ENCODE data around the gene PYCR2.
"Not testable (repeated sequence)": the region's sequence is repeated elsewhere in the genome, so short reads cannot be mapped to it uniquely, and the experiment has no call there.

Gene PYCR2

DNA sequence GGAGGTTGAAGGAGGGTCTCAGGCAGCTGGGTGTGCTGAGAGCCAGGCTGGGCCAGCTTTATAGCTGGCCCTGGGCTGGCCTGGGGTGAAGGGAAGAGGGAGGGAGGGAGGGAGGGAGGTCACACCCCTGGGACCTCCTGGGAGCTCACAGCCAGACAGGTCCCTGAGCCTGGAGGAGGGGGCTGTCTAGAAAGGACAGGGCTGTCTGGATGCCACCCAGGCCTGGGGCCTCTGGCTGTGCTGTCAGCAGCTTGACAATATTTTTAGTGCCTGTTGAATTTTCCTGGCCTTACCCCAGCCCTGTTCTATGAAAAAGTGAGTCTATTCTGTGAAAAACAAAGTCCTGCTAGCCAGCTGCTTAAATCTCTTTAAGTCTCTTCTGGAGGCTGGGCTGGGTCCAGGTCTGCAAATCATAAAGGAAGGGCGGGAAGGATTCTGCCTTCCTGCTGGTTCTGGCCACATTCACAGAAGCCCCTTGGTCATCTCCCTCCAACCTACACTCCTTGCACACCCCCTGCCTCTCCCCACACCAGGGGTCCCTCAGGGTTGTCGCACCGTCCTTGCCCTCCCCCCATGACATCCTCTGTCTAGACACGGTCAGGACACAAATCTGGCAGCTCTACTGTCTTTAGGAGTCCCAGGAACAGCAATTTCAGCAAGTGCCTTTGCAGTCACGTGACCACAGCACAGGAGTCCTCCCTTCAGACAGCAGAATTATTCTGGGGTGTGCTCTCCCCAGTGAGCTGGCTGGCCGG, 17.3 kb upstream of the PYCR2 start, which contains the start of gene LEFTY2:
Gene LEFTY2 (minus strand): TSS at position 34 of the 755 bp plus-strand sequence. CDS start 80 bp downstream, outside the sequence.
- no peak for DNase-seq

GRCh38 chr1:225940385-225941151, 16.5 kb upstream of the PYCR2 start:
- DNase-seq, result no peak

DNA sequence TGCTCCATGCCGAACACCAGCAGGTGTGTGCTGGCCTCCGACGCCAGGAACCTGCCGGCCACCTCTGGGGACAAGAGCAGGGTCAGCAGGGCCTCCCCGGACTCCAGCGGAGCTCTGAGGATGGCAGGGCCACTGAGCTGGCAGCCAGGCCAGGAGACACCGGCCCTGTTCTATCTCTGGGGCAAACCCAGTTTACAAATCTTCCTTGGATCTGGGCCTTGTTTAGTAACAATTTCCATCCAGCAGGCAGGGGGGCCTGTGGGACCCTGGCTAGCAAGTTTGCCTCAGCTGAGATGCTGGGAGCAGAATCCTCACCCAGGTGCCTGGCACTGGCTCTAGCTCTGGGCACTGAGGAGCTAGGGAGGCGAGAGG, 15.9 kb upstream of the PYCR2 start:
- DNase-seq, result not testable (repeated sequence)

GRCh38 chr1:225939097-225939938, 15.3 kb upstream of the PYCR2 start:
- not testable (repeated sequence) for DNase-seq

- no peak for DNase-seq
Measured at GRCh38 chr1:225937048-225937968, 13.3 kb upstream of the PYCR2 start.

DNA sequence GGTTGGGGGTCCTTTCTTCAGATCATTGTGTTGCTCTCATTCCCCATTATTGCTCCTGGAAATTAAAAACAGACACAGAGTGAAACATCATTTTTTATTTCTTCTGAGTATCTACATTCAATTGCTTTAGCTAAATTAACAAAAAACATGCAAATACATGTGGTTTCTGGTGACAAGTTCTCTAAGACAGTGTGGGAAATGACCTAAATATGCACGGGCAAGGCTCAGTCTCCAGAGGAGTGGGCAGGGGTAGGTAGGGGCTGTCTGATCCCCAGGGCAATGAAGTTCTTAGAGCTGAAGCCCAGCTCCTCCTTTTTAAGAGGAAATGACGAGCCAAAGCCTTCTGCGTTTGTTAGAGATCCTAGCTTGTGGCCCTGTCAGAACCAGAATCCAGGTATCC, 12.5 kb upstream of the PYCR2 start:
- DNase-seq, result no peak

GRCh38 chr1:225936086-225936485, 12.0 kb upstream of the PYCR2 start:
- not testable (repeated sequence) for DNase-seq

DNA sequence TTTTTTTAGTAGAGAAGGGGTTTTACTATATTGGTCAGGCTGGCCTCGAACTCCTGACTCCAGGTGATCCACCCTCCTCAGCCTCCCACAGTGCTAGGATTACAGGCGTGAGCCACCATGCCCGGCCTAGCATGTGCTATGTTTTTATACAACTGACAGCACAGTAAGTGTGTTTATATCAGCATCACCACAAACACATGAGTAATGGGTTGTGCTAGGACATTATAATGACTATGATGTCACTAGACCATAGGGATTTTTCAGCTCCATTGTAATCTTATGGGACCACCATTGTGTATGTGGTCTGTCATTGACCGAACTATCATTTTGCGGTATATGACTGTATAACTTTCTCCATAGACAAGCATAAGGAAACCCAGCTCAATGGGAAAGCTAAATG, 10.7 kb upstream of the PYCR2 start:
- no peak for DNase-seq

- no peak for DNase-seq
Measured at GRCh38 chr1:225933072-225933471, 9.0 kb upstream of the PYCR2 start.

- DNase-seq, result no peak
Measured at GRCh38 chr1:225931270-225932136, 7.5 kb upstream of the PYCR2 start.

DNA sequence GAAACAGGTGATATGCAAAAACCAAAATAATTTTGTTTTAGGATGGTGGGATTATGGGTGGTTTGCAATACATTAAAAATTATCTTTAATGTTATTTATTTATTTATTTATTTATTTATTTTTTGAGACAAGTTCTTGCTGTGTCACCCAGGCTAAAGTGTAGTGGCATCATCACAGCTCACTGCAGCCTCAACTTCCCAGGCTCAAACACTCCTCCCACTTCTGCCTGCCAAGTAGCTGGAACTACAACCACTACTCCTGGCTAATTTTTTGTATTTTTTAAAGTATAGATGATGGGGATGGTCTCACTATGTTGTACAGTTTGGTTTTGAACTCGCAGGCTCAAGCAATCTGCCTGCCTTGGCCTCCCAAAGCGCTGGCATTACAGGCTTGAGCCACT, 6.5 kb upstream of the PYCR2 start:
- no peak for DNase-seq

DNA sequence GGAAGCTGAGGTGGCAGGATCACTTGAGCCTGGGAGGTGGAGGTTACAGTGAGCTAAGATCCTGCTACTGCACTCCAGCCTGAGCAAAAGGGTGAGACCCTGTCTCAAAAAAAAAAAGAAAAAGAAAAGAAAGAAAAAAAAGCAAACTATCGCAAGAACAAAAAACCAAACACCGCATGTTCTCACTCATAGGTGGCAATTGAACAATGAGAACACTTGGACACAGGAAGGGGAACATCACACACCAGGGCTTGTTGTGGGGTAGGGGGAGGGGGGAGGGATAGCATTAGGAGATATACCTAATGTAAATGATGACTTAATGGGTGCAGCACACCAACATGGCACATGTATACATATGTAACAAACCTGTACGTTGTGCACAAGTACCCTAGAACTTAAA, 5.4 kb upstream of the PYCR2 start:
- not testable (repeated sequence) for DNase-seq

- no peak for DNase-seq
Measured at GRCh38 chr1:225928186-225929175, 4.4 kb upstream of the PYCR2 start.

DNA sequence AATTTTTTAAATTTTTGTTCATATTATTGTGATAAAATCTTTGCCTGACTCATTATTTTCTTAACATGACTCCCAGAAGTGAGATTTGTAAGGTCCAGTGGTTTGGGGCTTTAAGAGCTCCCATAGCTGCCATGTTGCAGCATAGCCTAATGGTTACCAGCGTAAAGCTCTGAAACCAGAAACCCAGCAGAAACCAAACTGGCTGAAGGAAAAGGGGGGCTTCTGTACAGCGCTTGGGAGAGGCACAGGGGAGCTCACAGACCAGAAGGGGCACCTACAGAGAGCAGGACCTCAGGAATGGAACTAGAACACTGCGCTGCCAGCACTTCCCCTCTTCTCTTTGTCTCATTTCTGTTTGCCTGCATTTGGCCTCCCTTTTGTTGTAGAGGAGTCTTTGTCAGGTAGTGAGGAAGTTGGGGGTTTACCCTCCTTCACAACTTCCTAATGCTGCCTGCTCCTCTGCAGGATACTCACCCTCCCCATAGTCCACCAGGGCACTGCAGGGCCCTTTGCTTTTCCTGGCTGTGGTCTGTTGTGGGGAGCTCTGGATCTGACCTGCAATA, 2.6 kb upstream of the PYCR2 start:
- no peak for DNase-seq

- DNase-seq, result no peak
Measured at GRCh38 chr1:225923381-225923691, 714 bp downstream of the PYCR2 start.

DNA sequence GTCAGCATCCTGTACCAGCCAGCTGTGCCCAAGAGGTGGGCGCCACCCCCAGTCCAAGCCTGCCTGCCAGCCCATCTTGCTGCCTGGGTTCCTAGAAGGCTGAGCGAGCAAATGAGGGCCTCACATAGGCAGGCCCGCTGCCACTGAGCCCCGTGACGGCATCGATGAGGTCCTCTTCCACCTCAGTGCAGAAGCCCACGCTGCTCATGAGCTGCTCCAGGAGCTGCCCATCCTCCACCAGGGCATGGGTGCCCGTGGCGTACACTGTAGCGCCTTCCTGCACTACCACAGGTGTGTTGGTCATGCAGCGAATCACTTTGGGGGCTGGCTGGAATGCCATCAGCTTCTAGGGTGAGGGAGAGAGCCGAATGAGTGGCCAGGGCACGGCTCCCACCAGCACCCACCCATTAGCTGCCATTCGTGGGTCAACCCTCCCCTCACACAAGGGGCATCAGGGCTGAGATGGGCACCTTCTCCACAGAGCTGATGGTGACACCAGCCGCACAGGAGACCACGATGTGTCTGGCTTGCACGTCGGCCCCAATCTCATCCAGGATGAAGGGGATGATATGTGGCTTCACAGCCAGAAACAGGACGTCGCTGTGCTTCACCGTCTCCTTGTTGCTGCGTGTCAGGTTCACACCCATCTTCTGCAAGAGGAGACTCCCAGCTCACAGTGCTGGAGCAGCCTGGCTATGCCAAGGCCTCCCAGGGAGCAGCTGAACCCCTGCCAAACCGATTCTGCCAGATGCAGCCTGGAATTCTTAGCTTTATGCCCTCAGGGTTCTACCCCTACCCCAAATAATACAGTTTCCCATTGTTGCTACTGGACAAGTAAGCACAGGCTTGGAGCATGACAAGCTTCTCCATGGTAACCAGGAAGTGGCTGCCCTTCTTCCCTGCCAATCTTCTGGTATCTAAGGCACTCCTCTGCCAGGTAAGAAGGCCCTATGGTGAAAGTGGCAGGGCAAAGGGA, 2.0 kb downstream of the PYCR2 start:
- peak; percentile 96 to 99 for DNase-seq

DNA sequence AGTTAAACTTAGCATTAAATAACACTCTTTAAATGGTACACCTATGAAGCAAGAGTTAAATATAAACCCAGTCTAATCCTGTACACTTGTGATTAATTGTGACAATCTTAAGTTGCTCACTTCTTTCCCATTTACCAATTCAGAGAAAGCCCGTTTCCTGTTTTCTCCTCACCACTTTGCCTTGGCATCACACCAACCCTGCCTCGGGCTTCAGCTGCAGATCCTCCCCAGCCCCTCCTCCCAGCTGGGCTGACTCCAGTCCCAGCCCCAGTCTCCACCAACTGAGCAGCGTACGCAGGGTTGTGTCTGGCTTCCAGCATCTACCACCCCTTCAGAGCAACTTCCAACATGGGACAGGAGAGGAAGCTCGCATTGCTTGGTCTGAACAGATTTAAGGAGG, 4.1 kb downstream of the PYCR2 start:
- DNase-seq, result peak; percentile 82 to 92

DNA sequence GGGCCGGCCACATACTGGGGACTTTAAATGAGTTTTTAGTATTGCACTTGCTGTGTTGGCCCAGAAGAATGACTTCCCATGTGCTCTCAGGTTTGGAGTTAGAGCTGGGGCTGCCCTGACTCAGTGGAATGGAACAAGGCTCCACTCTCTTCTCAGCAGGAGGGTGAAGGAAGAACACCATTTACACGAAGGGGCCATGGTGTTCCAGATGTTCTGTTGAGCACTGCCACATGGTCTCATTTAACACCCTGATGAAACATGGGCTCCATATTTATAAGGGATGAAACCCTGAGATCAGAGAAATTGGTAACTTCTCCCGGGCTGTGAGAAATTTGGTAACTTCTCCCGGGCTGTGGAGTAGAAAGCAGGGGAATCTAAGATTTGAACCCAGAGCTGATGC, 5.8 kb downstream of the PYCR2 start:
- DNase-seq, result no peak
